ENCODE data around the gene TNFRSF14. TPM values are rescaled to one million over a fixed set of nuclear protein-coding genes. Genes with fewer than 3 reads are reported as not detected.

The TNFRSF14 gene
- total RNA-seq, 2 experiments from 2014 or later = 15.7 to 18.5 TPM

DNA sequence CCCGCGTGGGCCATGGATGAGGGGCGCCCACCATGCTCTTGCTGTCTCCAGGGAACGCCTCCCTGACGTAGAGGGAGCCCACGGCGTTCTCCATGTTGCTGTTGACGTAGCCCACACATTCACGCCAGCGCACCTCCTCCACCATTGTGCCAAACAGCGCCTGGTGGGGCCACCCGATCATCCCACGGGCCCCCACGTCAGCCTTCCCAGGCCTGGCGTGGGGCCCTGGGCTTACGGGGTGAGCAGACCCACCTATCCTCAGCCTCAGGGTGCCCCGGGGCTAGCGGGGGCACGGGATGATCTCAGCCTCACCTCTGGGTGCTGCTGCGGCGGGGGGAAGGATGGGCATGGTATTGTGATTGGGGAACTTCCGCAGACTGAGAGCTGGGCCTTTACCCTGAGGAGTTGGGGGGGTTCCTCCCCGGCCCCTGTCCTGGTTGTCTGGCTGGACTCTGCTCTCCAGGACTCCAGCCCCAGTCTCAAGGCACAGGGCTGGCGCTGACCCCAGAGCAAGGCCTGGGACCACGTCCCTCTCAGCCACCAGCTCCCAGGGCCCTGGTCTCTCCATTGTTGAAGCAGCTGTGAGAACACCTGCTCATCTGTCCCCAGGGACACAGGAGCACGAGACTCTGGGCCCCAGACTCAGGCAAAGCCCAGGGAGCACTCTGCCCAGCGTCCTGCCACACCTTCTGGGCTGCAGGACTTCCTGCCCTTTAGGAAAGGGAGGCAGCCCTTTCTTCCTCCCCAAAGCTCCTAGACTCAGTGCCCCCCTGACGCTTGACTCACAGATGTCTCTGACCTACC lies 40.6 kb downstream of the TNFRSF14 start:
- BruUV-seq (replicated peaks) = no TSS peak
- Histone ChIP-seq H3K4me1 (ENCODE audit: insufficient read depth, low read length, poor library complexity, severe bottlenecking) (peaks cover 5% of the 10 kb centered on the region), H3K9me3 (ENCODE audit: low read length) (no peaks in the 10 kb centered on the region), H3K9me2 (ENCODE audit: insufficient read depth, low read length) (no peaks in the 10 kb centered on the region), H4K20me1 (ENCODE audit: insufficient read depth, low read length) (no peaks in the 10 kb centered on the region), H3K79me2 (ENCODE audit: insufficient read depth, low read depth, low read length) (no peaks in the 10 kb centered on the region), H3K36me3 (ENCODE audit: insufficient read depth, low read length) (no peaks in the 10 kb centered on the region), H3K4me2 (ENCODE audit: low read length) (no peak overlapping the region), H3K4me3 (ENCODE audit: low read depth, low read length, poor library complexity, severe bottlenecking) (no peak overlapping the region), H3K27ac (ENCODE audit: low read depth, low read length, poor library complexity, severe bottlenecking) (no peak overlapping the region), H2AFZ (ENCODE audit: low read length) (no peak overlapping the region)
- TF ChIP-seq, protein P1, sequence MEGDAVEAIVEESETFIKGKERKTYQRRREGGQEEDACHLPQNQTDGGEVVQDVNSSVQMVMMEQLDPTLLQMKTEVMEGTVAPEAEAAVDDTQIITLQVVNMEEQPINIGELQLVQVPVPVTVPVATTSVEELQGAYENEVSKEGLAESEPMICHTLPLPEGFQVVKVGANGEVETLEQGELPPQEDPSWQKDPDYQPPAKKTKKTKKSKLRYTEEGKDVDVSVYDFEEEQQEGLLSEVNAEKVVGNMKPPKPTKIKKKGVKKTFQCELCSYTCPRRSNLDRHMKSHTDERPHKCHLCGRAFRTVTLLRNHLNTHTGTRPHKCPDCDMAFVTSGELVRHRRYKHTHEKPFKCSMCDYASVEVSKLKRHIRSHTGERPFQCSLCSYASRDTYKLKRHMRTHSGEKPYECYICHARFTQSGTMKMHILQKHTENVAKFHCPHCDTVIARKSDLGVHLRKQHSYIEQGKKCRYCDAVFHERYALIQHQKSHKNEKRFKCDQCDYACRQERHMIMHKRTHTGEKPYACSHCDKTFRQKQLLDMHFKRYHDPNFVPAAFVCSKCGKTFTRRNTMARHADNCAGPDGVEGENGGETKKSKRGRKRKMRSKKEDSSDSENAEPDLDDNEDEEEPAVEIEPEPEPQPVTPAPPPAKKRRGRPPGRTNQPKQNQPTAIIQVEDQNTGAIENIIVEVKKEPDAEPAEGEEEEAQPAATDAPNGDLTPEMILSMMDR (conservative IDR thresholded peaks at IDR 0.05; ENCODE audit: low read length) = no peak
- no peak for TF ChIP-seq EZH2phosphoT487 (IDR thresholded peaks at IDR 0.05; ENCODE audit: borderline replicate concordance, low read depth, low read length)
- ChIA-PET CTCF (ENCODE audit: unreplicated experiment) (no interaction called here), POLR2A (no interaction called here)
- peak; percentile 25 for DNase-seq (ENCODE audit: low spot score)
- intact Hi-C loops (cut with micrococcal nuclease; ENCODE audit: unreplicated experiment) = no loop called here

DNA sequence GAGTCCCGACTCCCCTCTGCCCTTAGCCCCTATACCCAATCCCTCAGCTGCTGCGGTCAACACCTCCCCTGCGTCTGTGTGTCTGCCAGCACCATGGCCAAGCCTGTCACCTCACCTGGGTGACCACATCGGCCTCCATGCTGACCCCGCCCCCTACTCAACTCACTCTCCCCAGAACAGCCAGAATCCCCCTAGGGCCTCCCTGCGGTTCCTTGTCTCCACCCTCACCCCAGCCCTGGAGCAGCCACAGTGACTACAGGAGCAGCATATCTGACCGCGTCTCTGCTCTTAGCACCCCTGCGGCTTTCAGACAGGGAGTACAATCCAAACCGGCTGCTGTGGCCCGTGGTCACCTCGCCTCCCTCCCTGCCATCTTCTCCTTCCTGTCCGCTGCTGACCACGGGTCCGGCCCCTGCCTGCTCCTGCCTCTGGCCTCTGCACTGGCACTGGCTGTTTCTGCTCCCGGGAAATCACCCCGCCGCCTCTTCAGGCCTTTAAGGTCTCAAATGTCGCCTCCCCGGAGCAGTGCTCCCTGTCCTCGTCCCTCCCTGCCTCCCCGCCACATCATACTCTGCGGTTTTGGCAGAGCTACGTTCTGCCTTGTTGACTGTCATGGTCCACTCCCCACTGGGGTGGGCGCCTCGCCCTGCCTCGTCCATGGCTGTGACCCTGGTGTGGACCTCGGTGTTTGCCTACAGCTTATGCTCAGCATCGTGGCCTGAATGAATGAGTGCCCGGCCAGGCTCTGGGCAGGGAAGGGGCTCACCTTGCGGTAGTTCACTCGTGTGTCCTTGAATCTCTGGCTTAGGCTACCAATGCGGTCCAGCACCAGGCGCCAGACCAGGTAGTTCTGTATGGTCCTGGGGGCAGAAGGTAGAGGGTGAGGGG lies 41.5 kb downstream of the TNFRSF14 start:
- no peak overlapping the region for H3K4me3 ChIP-seq (ENCODE audit: low read depth, low read length, poor library complexity, severe bottlenecking)
- ChIA-PET CTCF (ENCODE audit: unreplicated experiment) (no interaction called here), POLR2A (no interaction called here)
- intact Hi-C loops (cut with micrococcal nuclease; ENCODE audit: unreplicated experiment) = no loop called here
- no peaks in the 10 kb centered on the region for H4K20me1 ChIP-seq (ENCODE audit: insufficient read depth, low read length)
- no peaks in the 10 kb centered on the region for H3K79me2 ChIP-seq (ENCODE audit: insufficient read depth, low read depth, low read length)
- H3K9me2 ChIP-seq (ENCODE audit: insufficient read depth, low read length) = no peaks in the 10 kb centered on the region
- no peaks in the 10 kb centered on the region for H3K36me3 ChIP-seq (ENCODE audit: insufficient read depth, low read length)
- no TSS peak for BruUV-seq (replicated peaks)
- H3K4me2 ChIP-seq (ENCODE audit: low read length) = no peak overlapping the region
- DNase-seq (ENCODE audit: low spot score) = no peak
- H2AFZ ChIP-seq (ENCODE audit: low read length) = no peak overlapping the region
- TF ChIP-seq, protein P1 (conservative IDR thresholded peaks at IDR 0.05; ENCODE audit: low read length) = no peak
- no peak for TF ChIP-seq EZH2phosphoT487 (IDR thresholded peaks at IDR 0.05; ENCODE audit: borderline replicate concordance, low read depth, low read length)
- H3K9me3 ChIP-seq (ENCODE audit: low read length) = no peaks in the 10 kb centered on the region
- H3K27ac ChIP-seq (ENCODE audit: low read depth, low read length, poor library complexity, severe bottlenecking) = no peak overlapping the region
- peaks cover 5% of the 10 kb centered on the region for H3K4me1 ChIP-seq (ENCODE audit: insufficient read depth, low read length, poor library complexity, severe bottlenecking)
